ENCODE data around the gene SEZ6L.

Gene SEZ6L

DNA sequence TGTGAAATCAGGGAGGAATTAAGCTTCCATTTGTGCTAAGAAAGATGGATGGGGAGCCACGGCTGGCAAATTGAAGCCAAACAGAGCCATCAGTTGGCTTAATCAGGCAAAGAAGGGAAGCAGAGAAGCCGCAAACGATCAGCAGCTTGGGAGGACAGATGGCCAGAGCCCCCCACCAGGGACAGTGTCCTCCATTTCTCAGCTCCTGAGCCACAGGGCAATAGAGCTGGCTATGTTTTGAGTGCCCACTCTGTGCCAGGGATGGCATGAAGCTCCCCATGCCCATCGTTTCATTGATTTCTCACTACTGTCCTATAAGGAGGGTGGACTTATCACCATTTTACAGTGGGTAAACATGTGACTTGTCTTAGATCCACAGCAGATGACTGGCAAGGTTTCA, 133.5 kb downstream of the SEZ6L start:
- Histone ChIP-seq H3K36me3 (ENCODE audit: control insufficient read depth in 4 of 4, insufficient read depth in 4 of 4, low read length in 3 of 4) (no peaks in the 10 kb centered on the region), H3K4me3 (ENCODE audit: control insufficient read depth in 1 of 7, extremely low read depth in 1 of 7, insufficient read depth in 4 of 7, low read depth in 2 of 7, low read length in 6 of 7) (no peak overlapping the region), H3K27me3 (replicated peaks in 2 of 5; ENCODE audit: control insufficient read depth in 4 of 5, insufficient read depth in 5 of 5, low read length in 4 of 5) (peaks cover 3 to 14% (median 4%) of the 10 kb centered on the region in 5 experiments), H3K27ac (ENCODE audit: insufficient read depth in 1 of 2, low read depth in 1 of 2, low read length in 2 of 2, poor library complexity in 1 of 2, severe bottlenecking in 2 of 2) (no peak overlapping the region), H3K9me3 (ENCODE audit: control extremely low read depth in 1 of 5, control insufficient read depth in 4 of 5, insufficient read depth in 2 of 5, low read depth in 1 of 5, low read length in 4 of 5) (no peaks in the 10 kb centered on the region), H3K4me1 (ENCODE audit: control extremely low read depth in 1 of 4, control insufficient read depth in 4 of 4, insufficient read depth in 4 of 4, low read length in 3 of 4) (no peaks in the 10 kb centered on the region)
- 70% methylated on average over 4 of the region's 4 CpGs for WGBS (ENCODE audit: insufficient coverage)
- CTCF ChIA-PET: no interaction called here
- DNase-seq: no peak
- POLR2A ChIA-PET: no interaction called here

DNA sequence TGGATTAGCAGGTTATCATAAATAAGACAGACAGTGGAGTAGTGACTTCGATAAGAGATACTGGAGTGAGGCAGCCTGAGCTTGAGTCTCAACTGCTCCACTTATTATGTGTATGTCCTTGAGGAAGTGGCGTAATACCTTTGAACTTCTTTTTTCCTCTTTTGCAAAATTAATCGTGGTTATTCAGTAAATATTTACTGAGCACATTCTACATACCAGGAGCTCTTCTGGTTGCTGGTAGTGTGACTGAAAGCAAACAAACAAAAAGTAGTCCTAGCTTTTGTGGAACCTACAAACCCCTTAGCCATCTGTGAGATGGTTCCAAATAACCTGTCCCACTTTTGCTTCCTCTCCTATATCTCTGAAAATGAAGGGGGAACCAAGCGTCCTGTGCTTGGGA, 134.2 kb downstream of the SEZ6L start:
- Histone ChIP-seq H3K27ac (ENCODE audit: insufficient read depth in 1 of 2, low read depth in 1 of 2, low read length in 2 of 2, poor library complexity in 1 of 2, severe bottlenecking in 2 of 2) (no peak overlapping the region), H3K4me1 (ENCODE audit: control extremely low read depth in 1 of 4, control insufficient read depth in 4 of 4, insufficient read depth in 4 of 4, low read length in 3 of 4) (no peaks in the 10 kb centered on the region), H3K9me3 (ENCODE audit: control extremely low read depth in 1 of 5, control insufficient read depth in 4 of 5, insufficient read depth in 2 of 5, low read depth in 1 of 5, low read length in 4 of 5) (no peaks in the 10 kb centered on the region), H3K27me3 (replicated peaks in 2 of 5; ENCODE audit: control insufficient read depth in 4 of 5, insufficient read depth in 5 of 5, low read length in 4 of 5) (peaks cover 3 to 17% (median 6%) of the 10 kb centered on the region in 5 experiments), H3K36me3 (ENCODE audit: control insufficient read depth in 4 of 4, insufficient read depth in 4 of 4, low read length in 3 of 4) (no peaks in the 10 kb centered on the region), H3K4me3 (ENCODE audit: control insufficient read depth in 1 of 7, extremely low read depth in 1 of 7, insufficient read depth in 4 of 7, low read depth in 2 of 7, low read length in 6 of 7) (no peak overlapping the region)
- POLR2A ChIA-PET: no interaction called here
- DNase-seq: no peak
- WGBS (ENCODE audit: insufficient coverage): 40% methylated on average over 1 of the region's 4 CpGs
- CTCF ChIA-PET: no interaction called here

DNA sequence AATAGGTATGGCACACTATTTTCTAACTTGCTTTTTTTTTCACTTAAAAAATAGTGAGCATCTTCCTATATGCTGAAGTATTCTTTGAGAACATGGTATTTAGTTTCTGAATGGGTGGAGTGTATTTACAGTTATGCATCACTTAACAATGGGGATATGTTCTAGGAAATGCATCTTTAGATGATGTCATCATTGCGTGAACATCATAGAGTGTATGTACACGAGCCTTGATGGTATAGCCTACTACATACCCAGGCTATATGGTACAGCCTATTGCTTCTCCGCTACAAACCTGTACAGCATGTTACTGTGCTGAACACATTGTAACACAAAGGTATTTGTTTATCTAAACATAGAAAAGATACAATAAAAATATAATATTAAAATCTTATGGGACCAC, 135.5 kb downstream of the SEZ6L start:
- POLR2A ChIA-PET: no interaction called here
- 100% methylated on average over 1 of the region's 3 CpGs for WGBS (ENCODE audit: insufficient coverage)
- CTCF ChIA-PET: no interaction called here

DNA sequence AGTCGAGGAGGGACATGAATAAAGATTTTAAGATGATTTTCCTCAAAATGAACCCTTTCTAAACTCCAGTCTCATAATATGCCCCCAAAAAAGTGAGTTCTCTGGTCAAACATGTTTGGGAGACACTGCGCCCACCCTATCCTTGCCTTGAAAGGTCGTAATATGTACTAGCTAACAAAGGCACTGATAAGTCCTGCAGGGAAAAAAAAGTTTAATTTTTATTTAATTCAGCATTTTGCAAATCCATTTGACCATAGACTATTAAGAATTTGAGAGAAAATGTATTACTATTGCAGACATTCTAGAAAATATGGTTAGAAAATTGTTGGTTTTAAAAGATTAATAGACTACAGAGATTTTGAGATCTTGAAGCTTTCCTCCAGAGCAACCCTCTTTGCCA, 139.2 kb downstream of the SEZ6L start:
- Histone ChIP-seq H3K4me3 (ENCODE audit: control insufficient read depth in 1 of 7, extremely low read depth in 1 of 7, insufficient read depth in 4 of 7, low read depth in 2 of 7, low read length in 6 of 7) (no peak overlapping the region), H3K36me3 (ENCODE audit: control insufficient read depth in 4 of 4, insufficient read depth in 4 of 4, low read length in 3 of 4) (no peaks in the 10 kb centered on the region), H3K9me3 (ENCODE audit: control extremely low read depth in 1 of 5, control insufficient read depth in 4 of 5, insufficient read depth in 2 of 5, low read depth in 1 of 5, low read length in 4 of 5) (no peaks in the 10 kb centered on the region), H3K27me3 (replicated peaks in 2 of 5; ENCODE audit: control insufficient read depth in 4 of 5, insufficient read depth in 5 of 5, low read length in 4 of 5) (peaks cover 3 to 13% (median 4%) of the 10 kb centered on the region in 5 experiments), H3K4me1 (ENCODE audit: control extremely low read depth in 1 of 4, control insufficient read depth in 4 of 4, insufficient read depth in 4 of 4, low read length in 3 of 4) (no peaks in the 10 kb centered on the region), H3K27ac (ENCODE audit: insufficient read depth in 1 of 2, low read depth in 1 of 2, low read length in 2 of 2, poor library complexity in 1 of 2, severe bottlenecking in 2 of 2) (no peak overlapping the region)
- POLR2A ChIA-PET: no interaction called here
- 100% methylated on average over 1 of the region's 3 CpGs for WGBS (ENCODE audit: insufficient coverage)
- CTCF ChIA-PET: no interaction called here
- DNase-seq: no peak

More for the DNA sequence above, 135.5 kb downstream of the SEZ6L start:
- no peak for DNase-seq
- H3K4me3 ChIP-seq (ENCODE audit: control insufficient read depth in 1 of 7, extremely low read depth in 1 of 7, insufficient read depth in 4 of 7, low read depth in 2 of 7, low read length in 6 of 7): no peak overlapping the region
- H3K27me3 ChIP-seq (replicated peaks in 2 of 5; ENCODE audit: control insufficient read depth in 4 of 5, insufficient read depth in 5 of 5, low read length in 4 of 5): peaks cover 3 to 17% (median 6%) of the 10 kb centered on the region in 5 experiments
- no peak overlapping the region for H3K27ac ChIP-seq (ENCODE audit: insufficient read depth in 1 of 2, low read depth in 1 of 2, low read length in 2 of 2, poor library complexity in 1 of 2, severe bottlenecking in 2 of 2)
- H3K9me3 ChIP-seq (ENCODE audit: control extremely low read depth in 1 of 5, control insufficient read depth in 4 of 5, insufficient read depth in 2 of 5, low read depth in 1 of 5, low read length in 4 of 5): no peaks in the 10 kb centered on the region
- no peaks in the 10 kb centered on the region for H3K4me1 ChIP-seq (ENCODE audit: control extremely low read depth in 1 of 4, control insufficient read depth in 4 of 4, insufficient read depth in 4 of 4, low read length in 3 of 4)
- H3K36me3 ChIP-seq (ENCODE audit: control insufficient read depth in 4 of 4, insufficient read depth in 4 of 4, low read length in 3 of 4): no peaks in the 10 kb centered on the region

DNA sequence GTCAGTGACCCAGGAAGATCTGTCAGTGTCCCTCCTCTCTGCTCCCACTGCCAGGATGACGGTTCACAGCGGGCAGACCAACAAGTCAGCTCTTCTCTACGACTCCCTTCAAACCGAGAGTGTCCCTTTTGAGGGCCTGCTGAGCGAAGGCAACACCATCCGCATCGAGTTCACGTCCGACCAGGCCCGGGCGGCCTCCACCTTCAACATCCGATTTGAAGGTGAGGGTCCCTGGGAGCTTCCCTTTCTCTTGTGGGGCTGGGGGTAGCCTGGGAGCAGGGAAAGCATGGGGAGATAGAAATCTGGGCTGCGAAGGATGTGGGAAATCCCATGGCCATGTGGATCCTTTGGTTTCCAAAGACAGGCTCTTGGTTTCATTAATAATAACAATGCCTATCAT, 141.4 kb downstream of the SEZ6L start:
- Histone ChIP-seq H3K27ac (ENCODE audit: insufficient read depth in 1 of 2, low read depth in 1 of 2, low read length in 2 of 2, poor library complexity in 1 of 2, severe bottlenecking in 2 of 2) (no peak overlapping the region), H3K27me3 (replicated peaks in 2 of 5; ENCODE audit: control insufficient read depth in 4 of 5, insufficient read depth in 5 of 5, low read length in 4 of 5) (peaks cover under 1 to 9% (median 4%) of the 10 kb centered on the region in 5 experiments), H3K4me3 (ENCODE audit: control insufficient read depth in 1 of 7, extremely low read depth in 1 of 7, insufficient read depth in 4 of 7, low read depth in 2 of 7, low read length in 6 of 7) (no peak overlapping the region), H3K36me3 (ENCODE audit: control insufficient read depth in 4 of 4, insufficient read depth in 4 of 4, low read length in 3 of 4) (no peaks in the 10 kb centered on the region), H3K9me3 (ENCODE audit: control extremely low read depth in 1 of 5, control insufficient read depth in 4 of 5, insufficient read depth in 2 of 5, low read depth in 1 of 5, low read length in 4 of 5) (no peaks in the 10 kb centered on the region), H3K4me1 (ENCODE audit: control extremely low read depth in 1 of 4, control insufficient read depth in 4 of 4, insufficient read depth in 4 of 4, low read length in 3 of 4) (no peaks in the 10 kb centered on the region)
- 96% methylated on average over 10 of the region's 13 CpGs for WGBS (ENCODE audit: insufficient coverage)
- ChIA-PET CTCF (interaction anchor here (1.7 kb wide), 1 partner anchor 25 kb away, joined by 4 read pairs; no protein-coding TSS in a partner anchor), POLR2A (no interaction called here)
- DNase-seq: no peak

DNA sequence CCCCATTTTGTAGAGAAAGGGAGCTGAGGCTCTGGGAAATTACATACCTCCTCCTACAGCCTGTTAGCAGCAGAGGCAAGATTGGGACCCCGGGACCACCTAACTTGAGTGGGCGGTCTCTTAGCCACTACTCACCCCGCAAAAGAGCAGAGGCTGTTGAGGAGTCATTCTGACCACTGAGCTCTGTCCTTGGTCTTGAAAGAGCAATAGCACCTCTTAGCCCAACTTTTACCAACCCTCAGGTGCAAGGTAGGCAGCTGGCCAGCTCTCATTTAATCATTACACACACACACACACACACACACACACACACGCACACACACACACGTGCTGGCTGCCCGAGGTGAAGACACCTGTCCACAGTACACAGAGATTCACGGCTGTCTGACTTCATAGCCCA, 144.0 kb downstream of the SEZ6L start:
- H3K27ac ChIP-seq (ENCODE audit: insufficient read depth in 1 of 2, low read depth in 1 of 2, low read length in 2 of 2, poor library complexity in 1 of 2, severe bottlenecking in 2 of 2): no peak overlapping the region
- DNase-seq: no peak
- WGBS (ENCODE audit: insufficient coverage): 53% methylated on average over 6 of the region's 7 CpGs
- H3K9me3 ChIP-seq (ENCODE audit: control extremely low read depth in 1 of 5, control insufficient read depth in 4 of 5, insufficient read depth in 2 of 5, low read depth in 1 of 5, low read length in 4 of 5): no peaks in the 10 kb centered on the region
- no peak overlapping the region for H3K4me3 ChIP-seq (ENCODE audit: control insufficient read depth in 1 of 7, extremely low read depth in 1 of 7, insufficient read depth in 4 of 7, low read depth in 2 of 7, low read length in 6 of 7)
- no peaks in the 10 kb centered on the region for H3K4me1 ChIP-seq (ENCODE audit: control extremely low read depth in 1 of 4, control insufficient read depth in 4 of 4, insufficient read depth in 4 of 4, low read length in 3 of 4)
- ChIA-PET CTCF (no interaction called here), POLR2A (no interaction called here)
- H3K27me3 ChIP-seq (replicated peaks in 2 of 5; ENCODE audit: control insufficient read depth in 4 of 5, insufficient read depth in 5 of 5, low read length in 4 of 5): peaks cover 0 to 3% (median 0%) of the 10 kb centered on the region in 5 experiments
- no peaks in the 10 kb centered on the region for H3K36me3 ChIP-seq (ENCODE audit: control insufficient read depth in 4 of 4, insufficient read depth in 4 of 4, low read length in 3 of 4)

DNA sequence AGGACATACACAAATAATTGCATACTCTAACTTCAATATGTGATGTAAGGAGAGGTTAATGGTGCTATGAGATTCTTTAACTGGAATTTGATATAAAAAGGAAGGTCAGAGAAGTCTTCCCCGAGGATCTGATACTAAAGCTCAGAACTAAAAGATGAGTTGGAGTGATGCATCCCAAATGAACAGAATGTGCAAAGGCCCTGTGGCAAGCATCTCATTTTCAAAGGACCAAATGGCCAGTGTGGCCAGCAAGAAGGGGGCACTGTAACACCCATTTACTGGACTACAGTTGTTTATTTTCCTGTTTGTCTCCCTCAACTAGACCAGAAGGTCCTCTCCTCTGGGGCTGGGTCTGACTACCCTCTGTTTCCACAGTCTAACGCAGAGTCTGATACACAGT, 144.9 kb downstream of the SEZ6L start:
- no peaks in the 10 kb centered on the region for H3K36me3 ChIP-seq (ENCODE audit: control insufficient read depth in 4 of 4, insufficient read depth in 4 of 4, low read length in 3 of 4)
- H3K4me3 ChIP-seq (ENCODE audit: control insufficient read depth in 1 of 7, extremely low read depth in 1 of 7, insufficient read depth in 4 of 7, low read depth in 2 of 7, low read length in 6 of 7): no peak overlapping the region
- POLR2A ChIA-PET: no interaction called here
- DNase-seq: no peak
- peaks cover 0 to 3% (median 0%) of the 10 kb centered on the region in 5 experiments for H3K27me3 ChIP-seq (replicated peaks in 2 of 5; ENCODE audit: control insufficient read depth in 4 of 5, insufficient read depth in 5 of 5, low read length in 4 of 5)
- H3K9me3 ChIP-seq (ENCODE audit: control extremely low read depth in 1 of 5, control insufficient read depth in 4 of 5, insufficient read depth in 2 of 5, low read depth in 1 of 5, low read length in 4 of 5): no peaks in the 10 kb centered on the region
- CTCF ChIA-PET: no interaction called here
- H3K4me1 ChIP-seq (ENCODE audit: control extremely low read depth in 1 of 4, control insufficient read depth in 4 of 4, insufficient read depth in 4 of 4, low read length in 3 of 4): no peaks in the 10 kb centered on the region
- no peak overlapping the region for H3K27ac ChIP-seq (ENCODE audit: insufficient read depth in 1 of 2, low read depth in 1 of 2, low read length in 2 of 2, poor library complexity in 1 of 2, severe bottlenecking in 2 of 2)
- 96% methylated on average over 2 of the region's 2 CpGs for WGBS (ENCODE audit: insufficient coverage)
